Uterus (tissue), 2 donors: ENCODE measurements around the gene MND1.

Source experiments
- CTCF ChIP-seq, 4 experiments: fragments of 200-600 bp in 2 of 4; fragments of 450-650 bp in 2 of 4; sonication (generic) in 2 of 4; IDR thresholded peaks; one replicate each; pipeline ENCODE4 v1.5.1; 2016 to 2019; ENCODE audit warnings: antibody characterized with exemption in 4 of 4, mild to moderate bottlenecking in 2 of 4, moderate library complexity in 1 of 4
- POLR2A ChIP-seq, 2 donors: fragments of 450-650 bp; IDR thresholded peaks; one replicate each; pipeline ENCODE4 v1.6.1; 2016; ENCODE audit warnings: antibody characterized with exemption in 2 of 2, mild to moderate bottlenecking in 1 of 2, moderate library complexity in 1 of 2

- TF ChIP-seq CTCF (IDR thresholded peaks at IDR 0.05) (no peak), POLR2A (IDR thresholded peaks at IDR 0.05) (no peak)
These were observed 22.6 kb downstream of the MND1 start for GRCh38 chr4:153367092-153367491.
